Mesenchymal stem cell (in vitro differentiated cells and primary cell): ENCODE data around the gene SEMA4A.

Experiments
- DNase-seq: peaks from one replicate; pipeline ENCODE4 v3.0.0-alpha.2; 2013
- H2AFZ ChIP-seq: one replicate; pipeline ENCODE4 v1.6.1; 2013; ENCODE audit warnings: low read depth, mild to moderate bottlenecking, control low read depth, inconsistent platforms, low read length, moderate library complexity
- H2AK5ac ChIP-seq: 2 replicates; pipeline ENCODE4 v1.6.1; 2013; ENCODE audit warnings: low read length, moderate library complexity, mild to moderate bottlenecking, inconsistent platforms; ENCODE audit not compliant: severe bottlenecking
- H2BK120ac ChIP-seq: one replicate; pipeline ENCODE4 v1.6.1; 2013; ENCODE audit warnings: low read depth, mild to moderate bottlenecking, inconsistent platforms, low read length, moderate library complexity
- H2BK12ac ChIP-seq, 2 experiments: one replicate each; pipeline ENCODE4 v1.6.1; 2013; ENCODE audit warnings: inconsistent platforms in 2 of 2, low read length in 2 of 2, mild to moderate bottlenecking in 2 of 2, moderate library complexity in 2 of 2, control low read depth in 1 of 2
- H2BK15ac ChIP-seq: one replicate; pipeline ENCODE4 v1.6.1; 2013; ENCODE audit warnings: mild to moderate bottlenecking, low read depth, inconsistent platforms; ENCODE audit not compliant: poor library complexity, severe bottlenecking
- H2BK5ac ChIP-seq: 2 replicates; pipeline ENCODE4 v1.6.1; 2013; ENCODE audit warnings: low read depth, mild to moderate bottlenecking, low read length, control low read depth, inconsistent platforms; ENCODE audit not compliant: poor library complexity, severe bottlenecking
- H3K14ac ChIP-seq, 2 experiments: one replicate each; pipeline ENCODE4 v1.6.1; 2013; ENCODE audit warnings: inconsistent platforms in 2 of 2, low read length in 2 of 2, control low read depth in 1 of 2, mild to moderate bottlenecking in 1 of 2, moderate library complexity in 1 of 2
- H3K18ac ChIP-seq, 2 experiments: one replicate each; pipeline ENCODE4 v1.6.1; 2013; ENCODE audit warnings: inconsistent platforms in 2 of 2, low read length in 2 of 2, control low read depth in 1 of 2, low read depth in 1 of 2, mild to moderate bottlenecking in 1 of 2
- H3K23ac ChIP-seq, 2 experiments: one replicate each; pipeline ENCODE4 v1.6.1; 2013; ENCODE audit warnings: inconsistent platforms in 2 of 2, low read length in 2 of 2, mild to moderate bottlenecking in 2 of 2, moderate library complexity in 2 of 2, control low read depth in 1 of 2
- H3K27ac ChIP-seq: 2 replicates; pipeline ENCODE4 v1.5.1; 2013; ENCODE audit warnings: mild to moderate bottlenecking, moderate library complexity, low read length, control low read depth, inconsistent platforms; ENCODE audit not compliant: poor library complexity, severe bottlenecking
- H3K27me3 ChIP-seq, 2 experiments: 2 replicates each; pipeline versions ENCODE4 v1.6.1 to v1.7.0; 2013; ENCODE audit warnings: low read length in 2 of 2, mild to moderate bottlenecking in 2 of 2, moderate library complexity in 2 of 2, control low read depth in 1 of 2, inconsistent platforms in 1 of 2; ENCODE audit not compliant: control insufficient read depth in 1 of 2, insufficient read depth in 1 of 2
- H3K36me3 ChIP-seq, 2 experiments: 2 replicates each; pipeline versions ENCODE4 v1.6.1 to v1.7.0; 2013; ENCODE audit warnings: low read length in 2 of 2, control low read depth in 1 of 2, inconsistent platforms in 1 of 2, low read depth in 1 of 2, mild to moderate bottlenecking in 1 of 2; ENCODE audit not compliant: insufficient read depth in 2 of 2, control insufficient read depth in 1 of 2
- H3K4ac ChIP-seq, 2 experiments: one replicate each; pipeline ENCODE4 v1.6.1; 2013; ENCODE audit warnings: inconsistent platforms in 2 of 2, low read length in 2 of 2, mild to moderate bottlenecking in 2 of 2, moderate library complexity in 2 of 2, control low read depth in 1 of 2, low read depth in 1 of 2
- H3K4me1 ChIP-seq: 2 replicates; pipeline ENCODE4 v1.6.1; 2013; ENCODE audit warnings: low read depth, low read length, control low read depth; ENCODE audit not compliant: control insufficient read depth, insufficient read depth
- H3K4me2 ChIP-seq: 2 replicates; pipeline ENCODE4 v1.6.1; 2013; ENCODE audit warnings: low read length, mild to moderate bottlenecking, inconsistent platforms; ENCODE audit not compliant: poor library complexity, severe bottlenecking
- H3K4me3 ChIP-seq, 2 experiments: 2 replicates each; pipeline versions ENCODE4 v1.5.1 to v1.7.0; 2013; ENCODE audit warnings: low read length in 2 of 2, mild to moderate bottlenecking in 2 of 2, control low read depth in 1 of 2, low read depth in 1 of 2; ENCODE audit not compliant: insufficient read depth in 1 of 2
- H3K79me1 ChIP-seq: replicated peaks from 2 replicates; pipeline ENCODE4 v1.6.1; 2013; ENCODE audit warnings: mild to moderate bottlenecking, control low read depth, low read length, inconsistent platforms; ENCODE audit not compliant: poor library complexity, severe bottlenecking
- H3K9ac ChIP-seq: 2 replicates; pipeline ENCODE4 v1.7.0; 2013; ENCODE audit warnings: mild to moderate bottlenecking, low read length, moderate library complexity
- H3K9me3 ChIP-seq: 2 replicates; pipeline ENCODE4 v1.7.0; 2013; ENCODE audit warnings: mild to moderate bottlenecking, low read length; ENCODE audit not compliant: control insufficient read depth
- H4K8ac ChIP-seq: one replicate; pipeline ENCODE4 v1.6.1; 2013; ENCODE audit warnings: inconsistent platforms, mild to moderate bottlenecking, low read length, moderate library complexity
- H4K91ac ChIP-seq: one replicate; pipeline ENCODE4 v1.6.1; 2013; ENCODE audit warnings: mild to moderate bottlenecking, low read length, inconsistent platforms
- WGBS: methylation state at CpG from one replicate; pipeline ENCODE4 v1.1.7; 2013; ENCODE audit warnings: mixed read lengths; 5-methylcytosine and 5-hydroxymethylcytosine counted together

The SEMA4A gene

GRCh38 chr1:156114101-156114918 lies 39.1 kb upstream of the SEMA4A start, which contains the start of gene LMNA:
Gene LMNA, plus strand, starts transcription at chr1:156114711. Its CDS starts 208 bp downstream, at chr1:156114919.
- peak within 1 kb of the TSS; percentile 69 to 95 for H2BK12ac ChIP-seq
- peak within 1 kb of the TSS; percentile 88 to 89 for H3K4me3 ChIP-seq
- peaks cover 7% of the 10 kb centered on the region for H3K79me1 ChIP-seq
- peak within 1 kb of the TSS; percentile 11 for H2AFZ ChIP-seq
- H3K4ac ChIP-seq = peak within 1 kb of the TSS; percentile 93 to 98
- H3K18ac ChIP-seq = peak within 1 kb of the TSS; percentile 88 to 99
- peak within 1 kb of the TSS; percentile 74 for H3K27ac ChIP-seq
- peak within 1 kb of the TSS; percentile 56 for H2AK5ac ChIP-seq
- peak within 1 kb of the TSS in 1 of 2 experiments; percentile 99 for H3K14ac ChIP-seq
- peak within 1 kb of the TSS; percentile 72 for H4K8ac ChIP-seq
- peaks cover 32% of the 10 kb centered on the region for H3K4me1 ChIP-seq
- peak within 1 kb of the TSS; percentile 73 for H2BK15ac ChIP-seq
- peak within 1 kb of the TSS; percentile 75 for H3K4me2 ChIP-seq
- no peaks in the 10 kb centered on the region for H3K27me3 ChIP-seq
- WGBS = 1% methylated on average over 35 of the region's 37 CpGs
- H4K91ac ChIP-seq = peak within 1 kb of the TSS; percentile 91
- peak within 1 kb of the TSS; percentile 20 for H2BK5ac ChIP-seq
- peak within 1 kb of the TSS; percentile 99 for H3K9ac ChIP-seq
- H3K9me3 ChIP-seq = no peaks in the 10 kb centered on the region
- peaks cover 0 to 21% of the 10 kb centered on the region in 2 experiments for H3K36me3 ChIP-seq
- H2BK120ac ChIP-seq = peak within 1 kb of the TSS; percentile 67
- peak; percentile 97 for DNase-seq
- H3K23ac ChIP-seq = peak within 1 kb of the TSS in 1 of 2 experiments; percentile 100

GRCh38 chr1:156114919-156115513 lies 38.4 kb upstream of the SEMA4A start:
- Histone ChIP-seq H3K9ac (peak overlapping the region; percentile 99), H3K36me3 (peaks cover 0 to 27% of the 10 kb centered on the region in 2 experiments), H2BK5ac (peak overlapping the region; percentile 4), H2BK12ac (peak overlapping the region in 1 of 2 experiments; percentile 7), H3K4ac (peak overlapping the region; percentile 93 to 98), H3K23ac (peak overlapping the region in 1 of 2 experiments; percentile 100), H3K27me3 (no peaks in the 10 kb centered on the region), H2BK120ac (peak overlapping the region; percentile 51), H3K27ac (peak overlapping the region; percentile 74), H2AK5ac (no peak overlapping the region), H2AFZ (no peak overlapping the region), H3K18ac (peak overlapping the region; percentile 88 to 99), H3K79me1 (peaks cover 7% of the 10 kb centered on the region), H3K4me3 (peak overlapping the region; percentile 88 to 89), H4K8ac (no peak overlapping the region), H3K4me1 (peaks cover 38% of the 10 kb centered on the region), H4K91ac (peak overlapping the region; percentile 35), H3K14ac (peak overlapping the region in 1 of 2 experiments; percentile 99), H3K9me3 (no peaks in the 10 kb centered on the region), H2BK15ac (peak overlapping the region; percentile 38), H3K4me2 (peak overlapping the region; percentile 75)
- no peak for DNase-seq
- under 1% methylated on average over 48 of the region's 49 CpGs for WGBS

- Histone ChIP-seq H3K9me3 (no peaks in the 10 kb centered on the region), H3K4me3 (peak overlapping the region; percentile 88 to 89), H3K27ac (peak overlapping the region; percentile 74), H3K14ac (peak overlapping the region in 1 of 2 experiments; percentile 99), H2BK5ac (peak overlapping the region; percentile 2), H3K4me2 (peak overlapping the region; percentile 75), H2BK12ac (peak overlapping the region; percentile 69 to 88), H3K27me3 (no peaks in the 10 kb centered on the region), H4K91ac (peak overlapping the region; percentile 91), H2AK5ac (peak overlapping the region; percentile 56), H2BK120ac (peak overlapping the region; percentile 51), H3K18ac (peak overlapping the region; percentile 88 to 99), H3K23ac (peak overlapping the region in 1 of 2 experiments; percentile 85), H2BK15ac (no peak overlapping the region), H3K4me1 (peaks cover 45% of the 10 kb centered on the region), H3K36me3 (peaks cover 0 to 34% of the 10 kb centered on the region in 2 experiments), H3K79me1 (peaks cover 7% of the 10 kb centered on the region), H3K4ac (peak overlapping the region; percentile 92 to 93), H2AFZ (no peak overlapping the region), H4K8ac (peak overlapping the region; percentile 69), H3K9ac (peak overlapping the region; percentile 99)
- 1% methylated on average over 18 of the region's 19 CpGs for WGBS
- DNase-seq = peak; percentile 69
Measured at GRCh38 chr1:156115514-156116374, 37.6 kb upstream of the SEMA4A start.
